B cell (primary cell): ENCODE results near the gene GXYLT1.

Experiments used
- CTCF ChIP-seq: fragments of 200-600 bp; IDR thresholded peaks from one replicate; pipeline ENCODE4 v1.8.0; 2022; ENCODE audit warnings: antibody characterized with exemption, mild to moderate bottlenecking
- EZH2 ChIP-seq: IDR thresholded peaks from 2 replicates; pipeline ENCODE4 v1.6.1; 2012; ENCODE audit warnings: borderline replicate concordance, low read depth, mild to moderate bottlenecking, moderate library complexity, low read length; ENCODE audit not compliant: insufficient read depth, poor library complexity, severe bottlenecking

DNA sequence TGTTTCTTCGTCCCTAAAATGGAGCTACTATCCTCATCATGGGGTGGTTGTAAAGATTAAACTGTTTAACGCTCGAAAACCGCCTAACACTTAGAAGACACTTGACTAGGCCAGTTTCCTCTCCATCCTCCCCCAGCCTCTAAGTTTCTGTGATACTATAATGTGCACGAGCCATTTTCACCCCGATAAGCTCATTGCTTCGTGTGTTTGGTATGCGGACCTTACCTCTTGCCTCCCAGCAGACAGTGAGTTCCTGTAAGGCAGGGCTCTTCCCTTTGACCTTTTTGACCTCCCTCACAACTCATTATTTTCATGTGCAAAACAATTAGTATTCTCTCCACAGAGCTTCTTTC lies 499 bp upstream of the GXYLT1 start:
- TF ChIP-seq CTCF (no peak), EZH2 (no peak)
